ENCODE results near the gene WNT4.

- no peak for TF ChIP-seq CTCF (IDR thresholded peaks at IDR 0.05 in 8 of 11, conservative IDR thresholded peaks at IDR 0.05 in 3 of 11)
- no peak for TF ChIP-seq POLR2AphosphoS5 (IDR thresholded peaks at IDR 0.05)
Measured at GRCh38 chr1:22169816-22170215, 26.9 kb upstream of the WNT4 start.
